ENCODE results near the gene NOTCH1. TPM values are rescaled to one million over a fixed set of nuclear protein-coding genes. Genes with fewer than 3 reads are reported as not detected.

NOTCH1 gene
- total and polyA plus RNA-seq, 2 donors (not counting 1 experiment from before 2014, with no cell fraction given) = 3.3 to 10.9 TPM

GRCh38 chr9:136565715-136566552 is 20.1 kb upstream of the NOTCH1 start:
- peak overlapping the region; percentile 9 for H3K27ac ChIP-seq (ENCODE audit: insufficient read depth, low read length)
- H3K27me3 ChIP-seq (ENCODE audit: control insufficient read depth, insufficient read depth, low read length) = no peaks in the 10 kb centered on the region
- no peaks in the 10 kb centered on the region for H3K79me2 ChIP-seq (ENCODE audit: control insufficient read depth, insufficient read depth, low read length)
- TF ChIP-seq EZH2 (IDR thresholded peaks at IDR 0.05; ENCODE audit: low read length, missing control alignments) = no peak
- no peak for TF ChIP-seq CTCF (conservative IDR thresholded peaks at IDR 0.05 in 1 of 2, IDR thresholded peaks at IDR 0.05 in 1 of 2; ENCODE audit: low read depth in 1 of 2, low read length in 2 of 2)
- DNase-seq (ENCODE audit: low read depth in 2 of 2) = no peak
- H3K9me3 ChIP-seq (ENCODE audit: control insufficient read depth, insufficient read depth, low read depth, low read length) = no peaks in the 10 kb centered on the region
- H2AFZ ChIP-seq (ENCODE audit: low read length) = no peak overlapping the region
- H3K4me2 ChIP-seq (ENCODE audit: extremely low read depth, insufficient read depth, low read length) = no peak overlapping the region
- H3K36me3 ChIP-seq (ENCODE audit: control insufficient read depth, insufficient read depth, low read length) = no peaks in the 10 kb centered on the region
- H3K9ac ChIP-seq (ENCODE audit: insufficient read depth, low read length) = no peak overlapping the region
- H4K20me1 ChIP-seq (ENCODE audit: control insufficient read depth, extremely low read depth, insufficient read depth, low read length) = no peaks in the 10 kb centered on the region
- no peak overlapping the region for H3K4me3 ChIP-seq (replicated peaks in 1 of 4; ENCODE audit: control extremely low read depth in 1 of 4, insufficient read depth in 1 of 4, low read depth in 3 of 4, low read length in 4 of 4)
- H3K4me1 ChIP-seq (ENCODE audit: control insufficient read depth, extremely low read depth, insufficient read depth, low read length) = peaks cover 31% of the 10 kb centered on the region

GRCh38 chr9:136565086-136565714 is 19.4 kb upstream of the NOTCH1 start:
- no peaks in the 10 kb centered on the region for H3K36me3 ChIP-seq (ENCODE audit: control insufficient read depth, insufficient read depth, low read length)
- no peaks in the 10 kb centered on the region for H4K20me1 ChIP-seq (ENCODE audit: control insufficient read depth, extremely low read depth, insufficient read depth, low read length)
- no peak overlapping the region for H3K4me3 ChIP-seq (replicated peaks in 1 of 4; ENCODE audit: control extremely low read depth in 1 of 4, insufficient read depth in 1 of 4, low read depth in 3 of 4, low read length in 4 of 4)
- peak overlapping the region; percentile 65 for H3K27ac ChIP-seq (ENCODE audit: insufficient read depth, low read length)
- H3K27me3 ChIP-seq (ENCODE audit: control insufficient read depth, insufficient read depth, low read length) = no peaks in the 10 kb centered on the region
- no peaks in the 10 kb centered on the region for H3K79me2 ChIP-seq (ENCODE audit: control insufficient read depth, insufficient read depth, low read length)
- H2AFZ ChIP-seq (ENCODE audit: low read length) = no peak overlapping the region
- H3K4me1 ChIP-seq (ENCODE audit: control insufficient read depth, extremely low read depth, insufficient read depth, low read length) = peaks cover 31% of the 10 kb centered on the region
- TF ChIP-seq CTCF (conservative IDR thresholded peaks at IDR 0.05 in 1 of 2, IDR thresholded peaks at IDR 0.05 in 1 of 2; ENCODE audit: low read depth in 1 of 2, low read length in 2 of 2) = no peak
- TF ChIP-seq EZH2 (IDR thresholded peaks at IDR 0.05; ENCODE audit: low read length, missing control alignments) = no peak
- peak; percentile 38 to 67 for DNase-seq (ENCODE audit: low read depth in 2 of 2)
- H3K4me2 ChIP-seq (ENCODE audit: extremely low read depth, insufficient read depth, low read length) = no peak overlapping the region
- peak overlapping the region; percentile 53 for H3K9ac ChIP-seq (ENCODE audit: insufficient read depth, low read length)
- no peaks in the 10 kb centered on the region for H3K9me3 ChIP-seq (ENCODE audit: control insufficient read depth, insufficient read depth, low read depth, low read length)

- H3K4me1 ChIP-seq (ENCODE audit: control insufficient read depth, extremely low read depth, insufficient read depth, low read length) = peaks cover 31% of the 10 kb centered on the region
- no peaks in the 10 kb centered on the region for H4K20me1 ChIP-seq (ENCODE audit: control insufficient read depth, extremely low read depth, insufficient read depth, low read length)
- H3K9me3 ChIP-seq (ENCODE audit: control insufficient read depth, insufficient read depth, low read depth, low read length) = no peaks in the 10 kb centered on the region
- no peak overlapping the region for H3K4me2 ChIP-seq (ENCODE audit: extremely low read depth, insufficient read depth, low read length)
- H3K79me2 ChIP-seq (ENCODE audit: control insufficient read depth, insufficient read depth, low read length) = no peaks in the 10 kb centered on the region
- H3K36me3 ChIP-seq (ENCODE audit: control insufficient read depth, insufficient read depth, low read length) = no peaks in the 10 kb centered on the region
- H2AFZ ChIP-seq (ENCODE audit: low read length) = no peak overlapping the region
- H3K4me3 ChIP-seq (replicated peaks in 1 of 4; ENCODE audit: control extremely low read depth in 1 of 4, insufficient read depth in 1 of 4, low read depth in 3 of 4, low read length in 4 of 4) = no peak overlapping the region
- TF ChIP-seq EZH2 (IDR thresholded peaks at IDR 0.05; ENCODE audit: low read length, missing control alignments) (no peak), CTCF (conservative IDR thresholded peaks at IDR 0.05 in 1 of 2, IDR thresholded peaks at IDR 0.05 in 1 of 2; ENCODE audit: low read depth in 1 of 2, low read length in 2 of 2) (peak in 1 of 2 donors; percentile 16)
- H3K27me3 ChIP-seq (ENCODE audit: control insufficient read depth, insufficient read depth, low read length) = no peaks in the 10 kb centered on the region
- DNase-seq (ENCODE audit: low read depth in 2 of 2) = peak; percentile 76
- H3K9ac ChIP-seq (ENCODE audit: insufficient read depth, low read length) = peak overlapping the region; percentile 53
- peak overlapping the region; percentile 65 for H3K27ac ChIP-seq (ENCODE audit: insufficient read depth, low read length)
Observed at GRCh38 chr9:136564379-136564988, 18.6 kb upstream of the NOTCH1 start.
